ENCODE measurements around the gene BSND.

Gene BSND

DNA sequence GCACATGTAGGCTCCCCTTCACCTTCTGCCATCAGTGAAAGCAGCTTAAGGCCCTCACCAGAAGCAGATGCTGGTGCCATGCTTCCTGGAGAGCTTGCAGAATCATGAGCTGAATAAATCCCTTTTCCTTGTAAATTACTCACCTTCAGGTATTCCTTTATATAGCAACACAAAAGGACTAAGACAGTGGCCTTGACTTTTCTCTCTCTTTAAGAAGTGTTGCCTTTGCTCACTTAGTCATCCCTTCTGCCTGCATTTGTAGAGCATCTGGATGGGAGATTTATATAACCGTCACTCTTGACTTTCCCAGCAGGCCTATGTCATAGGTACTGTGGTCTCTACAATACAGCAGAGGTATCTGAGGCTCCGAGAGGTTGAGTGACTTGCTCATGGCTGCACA lies 44.3 kb downstream of the BSND start:
- no peak overlapping the region for H3K4me3 ChIP-seq (ENCODE audit: low read depth, low read length, poor library complexity, severe bottlenecking)
- TF ChIP-seq CTCF (IDR thresholded peaks at IDR 0.05; ENCODE audit: low read length) (no peak), EZH2 (IDR thresholded peaks at IDR 0.05; ENCODE audit: borderline replicate concordance, low read length) (no peak)
- no peaks in the 10 kb centered on the region for H3F3A ChIP-seq (ENCODE audit: insufficient read depth, low read length)
- no peaks in the 10 kb centered on the region for H3K9me2 ChIP-seq (ENCODE audit: low read depth, low read length)
- no peaks in the 10 kb centered on the region for H3K4me1 ChIP-seq (ENCODE audit: insufficient read depth, low read length, severe bottlenecking)
- H2AFZ ChIP-seq (ENCODE audit: low read length), result no peak overlapping the region
- H3K79me2 ChIP-seq (ENCODE audit: insufficient read depth, low read length), result no peaks in the 10 kb centered on the region
- no peaks in the 10 kb centered on the region for H3K9me3 ChIP-seq (ENCODE audit: low read length)
- no peaks in the 10 kb centered on the region for H3K36me3 ChIP-seq (ENCODE audit: insufficient read depth, low read length)
- no peaks in the 10 kb centered on the region for H3K27me3 ChIP-seq (ENCODE audit: insufficient read depth, low read length)
- no peaks in the 10 kb centered on the region for H4K20me1 ChIP-seq (ENCODE audit: insufficient read depth, low read length)
- no peak overlapping the region for H3K27ac ChIP-seq (ENCODE audit: low read depth, low read length, poor library complexity, severe bottlenecking)
- no peak overlapping the region for H3K9ac ChIP-seq (ENCODE audit: low read length)
- no peak overlapping the region for H3K4me2 ChIP-seq (ENCODE audit: low read length)

- no peak overlapping the region for H3K27ac ChIP-seq (ENCODE audit: low read depth, low read length, poor library complexity, severe bottlenecking)
- no peak overlapping the region for H2AFZ ChIP-seq (ENCODE audit: low read length)
- H3K9me2 ChIP-seq (ENCODE audit: low read depth, low read length), result no peaks in the 10 kb centered on the region
- H3K27me3 ChIP-seq (ENCODE audit: insufficient read depth, low read length), result no peaks in the 10 kb centered on the region
- H3F3A ChIP-seq (ENCODE audit: insufficient read depth, low read length), result no peaks in the 10 kb centered on the region
- H3K4me3 ChIP-seq (ENCODE audit: low read depth, low read length, poor library complexity, severe bottlenecking), result no peak overlapping the region
- TF ChIP-seq CTCF (IDR thresholded peaks at IDR 0.05; ENCODE audit: low read length), result no peak
- TF ChIP-seq EZH2 (IDR thresholded peaks at IDR 0.05; ENCODE audit: borderline replicate concordance, low read length), result no peak
- no peaks in the 10 kb centered on the region for H3K9me3 ChIP-seq (ENCODE audit: low read length)
- no peaks in the 10 kb centered on the region for H3K4me1 ChIP-seq (ENCODE audit: insufficient read depth, low read length, severe bottlenecking)
- no peaks in the 10 kb centered on the region for H3K36me3 ChIP-seq (ENCODE audit: insufficient read depth, low read length)
- H3K4me2 ChIP-seq (ENCODE audit: low read length), result no peak overlapping the region
- H3K9ac ChIP-seq (ENCODE audit: low read length), result no peak overlapping the region
- H4K20me1 ChIP-seq (ENCODE audit: insufficient read depth, low read length), result no peaks in the 10 kb centered on the region
- no peaks in the 10 kb centered on the region for H3K79me2 ChIP-seq (ENCODE audit: insufficient read depth, low read length)
Observed at GRCh38 chr1:55043726-55044125, 45.0 kb downstream of the BSND start.

- Histone ChIP-seq H3F3A (ENCODE audit: insufficient read depth, low read length) (no peaks in the 10 kb centered on the region), H3K27me3 (ENCODE audit: insufficient read depth, low read length) (no peaks in the 10 kb centered on the region), H3K9ac (ENCODE audit: low read length) (no peak overlapping the region), H3K4me2 (ENCODE audit: low read length) (no peak overlapping the region), H3K36me3 (ENCODE audit: insufficient read depth, low read length) (no peaks in the 10 kb centered on the region), H3K27ac (ENCODE audit: low read depth, low read length, poor library complexity, severe bottlenecking) (no peak overlapping the region), H3K9me3 (ENCODE audit: low read length) (no peaks in the 10 kb centered on the region), H3K79me2 (ENCODE audit: insufficient read depth, low read length) (no peaks in the 10 kb centered on the region), H3K4me1 (ENCODE audit: insufficient read depth, low read length, severe bottlenecking) (no peaks in the 10 kb centered on the region), H2AFZ (ENCODE audit: low read length) (no peak overlapping the region), H3K9me2 (ENCODE audit: low read depth, low read length) (no peaks in the 10 kb centered on the region), H4K20me1 (ENCODE audit: insufficient read depth, low read length) (no peaks in the 10 kb centered on the region), H3K4me3 (ENCODE audit: low read depth, low read length, poor library complexity, severe bottlenecking) (no peak overlapping the region)
- TF ChIP-seq EZH2 (IDR thresholded peaks at IDR 0.05; ENCODE audit: borderline replicate concordance, low read length) (no peak), CTCF (IDR thresholded peaks at IDR 0.05; ENCODE audit: low read length) (no peak)
Observed at GRCh38 chr1:55044617-55045397, 46.1 kb downstream of the BSND start.
